GM06990 (cell line): Measurements from ENCODE around the gene SLC6A3.

Source experiments
- DNase-seq: peaks from one replicate; pipeline ENCODE4 v3.0.0-alpha.2; 2011; ENCODE audit not compliant: insufficient read length; ENCODE audit errors: extremely low read depth
- H3K27me3 ChIP-seq: replicated peaks from 2 replicates; pipeline ENCODE4 v1.6.0; 2011; ENCODE audit warnings: low read length; ENCODE audit not compliant: control insufficient read depth, insufficient read depth
- H3K36me3 ChIP-seq: 2 replicates; pipeline ENCODE4 v1.5.1; 2011; ENCODE audit warnings: low read length; ENCODE audit not compliant: control insufficient read depth, insufficient read depth
- H3K4me3 ChIP-seq: replicated peaks from 2 replicates; pipeline ENCODE4 v1.5.1; 2011; ENCODE audit warnings: low read depth, mild to moderate bottlenecking, control low read depth, low read length
- CTCF ChIP-seq: IDR thresholded peaks from 2 replicates; pipeline ENCODE4 v1.5.1; 2011; ENCODE audit warnings: low read length, control low read depth, mild to moderate bottlenecking, inconsistent platforms; ENCODE audit not compliant: insufficient read depth, poor library complexity, severe bottlenecking

Gene SLC6A3

GRCh38 chr5:1480217-1480616 is 35.0 kb upstream of the SLC6A3 start:
- no peak for TF ChIP-seq CTCF
- Histone ChIP-seq H3K36me3 (peaks cover 53% of the 10 kb centered on the region), H3K4me3 (no peak overlapping the region), H3K27me3 (no peaks in the 10 kb centered on the region)
- no peak for DNase-seq

GRCh38 chr5:1479581-1480188 is 34.4 kb upstream of the SLC6A3 start:
- H3K36me3 ChIP-seq: peaks cover 55% of the 10 kb centered on the region
- H3K27me3 ChIP-seq: no peaks in the 10 kb centered on the region
- TF ChIP-seq CTCF: peak; percentile 78
- DNase-seq: peak; percentile 66
- H3K4me3 ChIP-seq: no peak overlapping the region

GRCh38 chr5:1479066-1479465 is 33.8 kb upstream of the SLC6A3 start:
- no peak for TF ChIP-seq CTCF
- Histone ChIP-seq H3K4me3 (no peak overlapping the region), H3K36me3 (peaks cover 56% of the 10 kb centered on the region), H3K27me3 (no peaks in the 10 kb centered on the region)
- no peak for DNase-seq

- H3K4me3 ChIP-seq: no peak overlapping the region
- H3K36me3 ChIP-seq: peaks cover 53% of the 10 kb centered on the region
- no peaks in the 10 kb centered on the region for H3K27me3 ChIP-seq
- no peak for DNase-seq
- TF ChIP-seq CTCF: no peak
Measured at GRCh38 chr5:1478271-1479035, 33.2 kb upstream of the SLC6A3 start.

- no peak overlapping the region for H3K4me3 ChIP-seq
- TF ChIP-seq CTCF: no peak
Measured at GRCh38 chr5:1477341-1477740, 32.1 kb upstream of the SLC6A3 start.

More at GRCh38 chr5:1477341-1477740, 32.1 kb upstream of the SLC6A3 start:
- no peak for DNase-seq
- H3K36me3 ChIP-seq: peaks cover 56% of the 10 kb centered on the region
- H3K27me3 ChIP-seq: no peaks in the 10 kb centered on the region
